GM21576 (cell line): ENCODE results near the gene CHKB.
"Not testable (repeated sequence)": the region's sequence is repeated elsewhere in the genome, so short reads cannot be mapped to it uniquely, and the experiment has no call there.

Experiments used
- ATAC-seq: cut with Tn5 transposase; IDR thresholded peaks from one replicate; pipeline ENCODE4 v1.9.1; 2021; ENCODE audit warnings: mild to moderate bottlenecking, moderate library complexity; ENCODE audit not compliant: unreplicated experiment

The CHKB gene

GRCh38 chr22:50551160-50551752, 31.4 kb downstream of the CHKB start:
- ATAC-seq = no peak

- ATAC-seq = no peak
Measured at GRCh38 chr22:50550395-50550794, 32.3 kb downstream of the CHKB start.

- ATAC-seq = no peak
Measured at GRCh38 chr22:50548921-50549790, 33.5 kb downstream of the CHKB start.

DNA sequence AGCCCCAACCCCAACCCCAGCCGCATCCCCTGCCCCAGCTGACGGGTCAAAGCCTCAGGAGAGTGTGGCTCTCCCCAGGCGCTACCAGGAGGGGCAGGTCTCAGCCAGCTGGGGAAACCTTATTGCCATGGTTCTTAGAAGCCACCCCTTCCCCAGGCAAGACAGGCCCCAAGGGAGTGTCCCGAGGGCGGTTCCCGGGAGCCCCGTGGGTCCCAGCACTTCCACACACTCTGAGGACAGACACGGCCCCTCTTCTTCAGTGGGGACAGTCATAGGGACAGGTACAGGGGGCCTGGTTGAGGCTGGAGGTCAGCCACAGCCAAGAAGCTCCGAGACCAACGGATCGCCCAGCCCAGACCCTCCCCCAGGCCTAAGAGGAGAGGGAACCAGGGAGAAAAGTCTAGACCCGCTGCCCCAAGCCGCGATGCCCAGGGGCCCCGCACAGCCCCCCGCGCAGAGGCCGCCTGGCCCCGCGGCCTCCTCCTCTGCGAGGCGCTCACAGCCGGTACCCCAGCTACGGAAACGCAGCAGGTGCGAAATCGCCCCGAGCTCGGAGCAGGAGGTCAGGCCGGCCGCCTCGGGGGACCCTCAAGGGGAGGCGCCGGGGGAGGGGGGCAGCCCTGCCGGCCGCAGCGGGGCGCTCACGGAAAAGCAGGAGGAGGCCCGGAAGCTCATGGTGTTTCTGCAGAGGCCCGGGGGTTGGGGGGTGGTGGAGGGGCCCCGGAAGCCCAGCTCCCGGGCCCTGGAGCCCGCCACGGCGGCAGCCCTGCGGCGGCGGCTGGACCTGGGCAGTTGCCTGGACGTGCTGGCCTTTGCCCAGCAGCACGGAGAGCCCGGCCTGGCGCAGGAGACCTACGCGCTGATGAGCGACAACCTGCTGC, 34.4 kb downstream of the CHKB start:
- ATAC-seq = no peak

DNA sequence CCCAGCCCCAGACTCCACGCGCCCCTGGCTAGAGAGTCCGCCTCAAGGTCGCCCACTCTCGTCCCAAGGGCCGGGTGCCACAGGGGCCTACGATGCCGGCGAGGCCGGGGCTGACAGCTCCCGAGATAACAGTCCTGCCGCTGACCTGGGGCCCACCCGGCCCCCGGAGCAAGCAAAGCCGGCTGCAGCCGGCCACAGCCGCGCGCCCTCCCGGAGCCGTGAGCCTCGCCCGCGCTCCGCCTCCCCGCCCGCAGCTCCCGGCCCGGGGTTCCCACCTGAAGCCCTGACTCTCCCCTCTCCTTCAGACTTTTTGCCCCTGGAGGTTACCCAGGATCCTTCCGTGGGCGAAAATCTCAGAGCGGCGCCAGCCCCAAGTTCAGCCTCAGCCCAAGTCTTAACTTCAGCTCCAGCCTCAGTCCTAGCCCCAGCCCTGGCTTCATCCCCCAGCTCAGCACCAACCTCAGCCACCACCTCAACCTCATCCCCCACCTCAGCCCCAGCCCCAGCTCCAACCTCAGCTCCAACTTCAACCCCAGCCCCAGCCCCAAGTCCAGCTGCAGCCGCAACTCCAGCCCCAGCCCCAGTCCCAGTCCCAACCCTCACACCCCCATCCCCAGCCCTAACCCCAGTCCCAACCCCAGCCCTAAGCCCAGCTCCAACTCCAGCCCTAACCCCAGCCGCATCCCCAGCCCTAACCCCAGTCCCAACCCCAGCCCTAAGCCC, 35.2 kb downstream of the CHKB start:
- ATAC-seq = no peak

GRCh38 chr22:50546326-50547262, 36.1 kb downstream of the CHKB start:
- ATAC-seq = no peak

GRCh38 chr22:50545522-50546325, 36.9 kb downstream of the CHKB start, which contains the start of gene KLHDC7B:
Gene KLHDC7B, plus strand, starts transcription at chr22:50545899. Its CDS starts 345 bp downstream, at chr22:50546244.
- no peak for ATAC-seq

- no peak for ATAC-seq
Measured at GRCh38 chr22:50544746-50545253, 37.8 kb downstream of the CHKB start.

- ATAC-seq = no peak
Measured at GRCh38 chr22:50544078-50544745, 38.4 kb downstream of the CHKB start.

DNA sequence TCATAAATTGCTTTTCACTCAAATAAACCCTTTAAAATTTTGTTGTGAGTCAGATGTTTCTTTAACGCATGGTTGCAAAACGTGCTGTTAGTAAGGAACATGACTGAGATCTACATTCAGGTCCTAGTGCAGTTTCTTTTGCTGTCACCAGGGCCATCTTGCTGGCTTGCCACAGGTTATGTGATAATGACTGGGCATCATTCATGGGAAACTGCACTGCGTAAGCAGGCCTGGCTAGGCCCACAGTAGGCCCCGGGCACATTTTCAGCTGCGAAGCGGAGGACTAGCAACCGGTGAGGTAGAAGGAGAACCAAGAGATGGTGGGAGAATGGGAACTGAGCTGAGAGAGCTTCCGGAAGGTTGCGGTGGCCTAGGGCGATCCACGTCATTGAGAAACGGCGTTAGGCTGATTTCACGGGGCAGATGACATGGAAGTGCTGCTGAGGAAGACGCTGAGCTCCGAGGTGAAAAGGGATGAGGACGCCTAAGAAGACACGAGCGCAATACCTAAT, 40.2 kb downstream of the CHKB start:
- ATAC-seq = no peak

DNA sequence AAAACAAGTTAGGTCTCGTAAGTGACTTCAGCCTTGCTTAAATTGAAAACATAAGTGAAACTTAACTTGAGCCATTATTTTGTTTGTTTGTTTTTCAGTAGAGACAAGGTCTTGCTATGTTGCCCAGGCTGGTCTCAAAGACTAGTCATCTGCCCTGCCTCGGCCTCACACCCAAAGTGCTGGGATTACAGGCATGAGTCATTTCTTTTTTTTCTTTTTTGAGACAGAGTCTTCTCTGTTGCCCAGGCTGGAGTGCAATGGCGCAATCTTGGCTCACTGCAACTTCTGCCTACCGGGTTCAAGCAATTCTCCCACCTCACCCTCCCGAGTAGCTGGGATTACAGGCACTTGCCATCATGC, 41.0 kb downstream of the CHKB start:
- not testable (repeated sequence) for ATAC-seq

- ATAC-seq = no peak
Measured at GRCh38 chr22:50540381-50540780, 42.3 kb downstream of the CHKB start.

GRCh38 chr22:50537765-50538164, 44.9 kb downstream of the CHKB start:
- ATAC-seq = no peak

DNA sequence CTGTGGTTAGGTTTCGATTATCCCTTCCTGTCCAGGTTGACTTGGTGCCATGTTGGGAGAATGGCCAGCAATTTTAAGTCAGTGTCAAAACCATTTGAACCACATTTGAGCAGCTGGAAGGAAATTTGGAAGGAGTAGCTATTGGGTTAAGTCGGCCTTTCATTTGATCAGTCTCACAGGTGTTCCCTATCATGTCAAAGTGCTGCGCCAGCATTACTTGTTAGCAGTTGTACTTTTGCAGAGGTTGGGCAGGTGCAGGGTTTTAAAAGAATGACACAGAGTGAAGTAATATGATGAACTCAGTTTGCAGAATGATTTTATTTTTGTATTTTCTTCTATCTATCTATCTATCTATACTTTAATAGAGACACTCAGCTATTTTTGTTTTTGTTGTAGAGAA, 46.4 kb downstream of the CHKB start:
- no peak for ATAC-seq

DNA sequence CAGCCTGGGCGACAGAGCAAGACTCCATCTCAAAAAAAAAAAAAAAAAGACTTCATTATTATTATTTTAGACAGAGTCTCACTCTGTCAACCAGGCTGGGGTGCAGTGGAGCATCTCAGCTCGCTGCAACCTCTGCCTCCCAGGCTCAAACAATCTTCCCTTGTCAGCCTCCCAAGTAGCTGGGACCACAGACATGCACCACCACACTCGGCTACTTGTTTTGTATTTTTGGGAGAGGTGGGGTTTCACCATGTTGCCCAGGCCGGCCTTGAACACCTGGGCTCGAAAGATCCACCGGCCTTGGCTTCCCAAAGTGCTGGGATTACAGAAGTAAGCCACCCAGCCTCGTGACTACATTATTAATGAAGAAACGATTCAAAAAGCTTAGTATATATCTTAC, 47.5 kb downstream of the CHKB start:
- ATAC-seq = no peak

GRCh38 chr22:50533856-50534711, 48.6 kb downstream of the CHKB start:
- ATAC-seq = not testable (repeated sequence)
